HepG2 (cell line): ENCODE results near the gene MZF1. TPM values are rescaled to one million over a fixed set of nuclear protein-coding genes. Genes with fewer than 3 reads are reported as not detected.

Experiments used
- CREB1 ChIP-seq, 2 experiments: fragments of 450-650 bp in 1 of 2; IDR thresholded peaks; 2 replicates each; pipeline ENCODE4 v1.6.1; 2016 to 2017; ENCODE audit warnings: control low read depth in 1 of 2, mild to moderate bottlenecking in 1 of 2, missing compliant biosample characterization in 1 of 2, missing genetic modification characterization in 1 of 2
- CSRNP2 ChIP-seq: sonication (generic); formaldehyde crosslinking; conservative IDR thresholded peaks from 2 replicates; pipeline ENCODE4 v1.8.0; 2022; ENCODE audit warnings: low read depth, missing genetic modification reagents
- FOXO1 ChIP-seq: sonication (generic); formaldehyde crosslinking; IDR thresholded peaks from 2 replicates; pipeline ENCODE4 v1.4.0; 2020; ENCODE audit warnings: missing genetic modification reagents
- FOXP4 ChIP-seq: sonication (generic); formaldehyde crosslinking; IDR thresholded peaks from 2 replicates; pipeline ENCODE4 v1.4.0; 2020; ENCODE audit warnings: missing genetic modification reagents
- MBNL3 ChIP-seq: fragments of 250-450 bp; sonication (Bioruptor Pico); conservative IDR thresholded peaks from 2 replicates; pipeline ENCODE4 v1.8.0; 2022; ENCODE audit warnings: mild to moderate bottlenecking, inconsistent platforms
- MEIS1 ChIP-seq: sonication (generic); formaldehyde crosslinking; IDR thresholded peaks from 2 replicates; pipeline ENCODE4 v1.9.0; 2021; ENCODE audit warnings: mild to moderate bottlenecking, missing genetic modification reagents, moderate library complexity, borderline replicate concordance
- PRDM15 ChIP-seq: sonication (generic); formaldehyde crosslinking; IDR thresholded peaks from 2 replicates; pipeline ENCODE4 v1.4.0; 2020; ENCODE audit warnings: missing genetic modification reagents
- REPIN1 ChIP-seq: sonication (generic); formaldehyde crosslinking; IDR thresholded peaks from 2 replicates; pipeline ENCODE4 v1.8.0; 2022; ENCODE audit warnings: missing genetic modification reagents, low read depth, mild to moderate bottlenecking, borderline replicate concordance
- ZNF572 ChIP-seq: sonication (generic); formaldehyde crosslinking; IDR thresholded peaks from 2 replicates; pipeline ENCODE4 v1.5.1; 2020; ENCODE audit warnings: mild to moderate bottlenecking, missing genetic modification reagents
- ZNF687 ChIP-seq: sonication (generic); formaldehyde crosslinking; IDR thresholded peaks from 2 replicates; pipeline ENCODE4 v1.5.1; 2020; ENCODE audit warnings: mild to moderate bottlenecking, missing genetic modification reagents, moderate library complexity
- ZSCAN9 ChIP-seq: IDR thresholded peaks from 2 replicates; pipeline ENCODE4 v1.6.1; 2016; ENCODE audit warnings: borderline replicate concordance
- ZXDC ChIP-seq: sonication (generic); formaldehyde crosslinking; IDR thresholded peaks from 2 replicates; pipeline ENCODE4 v1.5.0; 2020; ENCODE audit warnings: mild to moderate bottlenecking, missing genetic modification reagents
- polyA plus RNA-seq, 8 experiments: library from polyadenylated mRNA; depleted of rRNA in 3 of 8; stranded (reverse) in 7 of 8; unstranded in 1 of 8; fragments of >200 nt; fragmentation: Illumina TruSeq in 4 of 8; extraction: Trizol in 4 of 8; gene quantifications; 2 replicates each; pipeline versions ENCODE4 v1.2.1 to v1.2.3, GENCODE V29; 2011 to 2016; ENCODE audit warnings: low read depth in 4 of 8, missing spikeins in 1 of 8, mixed read lengths in 1 of 8; ENCODE audit not compliant: insufficient read depth in 1 of 8
- total RNA-seq, 5 experiments: library from RNA; depleted of rRNA; stranded (reverse); fragments of >200 nt; fragmentation: Illumina TruSeq; extraction: Trizol; gene quantifications; 2 replicates each; pipeline ENCODE4 v1.2.3, GENCODE V29; 2016; ENCODE audit warnings: low read depth in 1 of 5

MZF1 gene
- total and polyA plus RNA-seq, 2 of the 13 experiments (the other 11 are each of a cell fraction or from before 2014, with no cell fraction given), result 3.1 to 8.1 TPM

- TF ChIP-seq ZXDC (CRISPR knock-in tag), result peak; percentile 87; the same call in 1 of the 2 replicates
- peak; percentile 97 for TF ChIP-seq REPIN1 (CRISPR knock-in tag)
- TF ChIP-seq MBNL3 (CRISPR knock-in tag), result no peak
- TF ChIP-seq CSRNP2 (CRISPR knock-in tag), result peak; percentile 92; the same call in 1 of the 2 replicates
- peak; percentile 98 for TF ChIP-seq ZNF687 (CRISPR knock-in tag)
- no peak for TF ChIP-seq MEIS1 (CRISPR knock-in tag)
- TF ChIP-seq ZNF572, result 0 out of 2 replicates have a peak, but pooled peaks have one; percentile 81
- peak; percentile 54; the same call in 1 of the 2 replicates for TF ChIP-seq FOXO1 (CRISPR knock-in tag)
- TF ChIP-seq FOXP4, result peak; percentile 56
- TF ChIP-seq ZSCAN9, result peak; percentile 91
- TF ChIP-seq PRDM15 (CRISPR knock-in tag), result peak; percentile 60
- peak; percentile 79 for TF ChIP-seq CREB1 (IDR thresholded peaks at IDR 0.05)
- TF ChIP-seq CREB1 (CRISPR knock-in tag; IDR thresholded peaks at IDR 0.05), result peak; percentile 92
Measured at GRCh38 chr19:58519355-58520256, 53.5 kb downstream of the MZF1 start, which contains the start of gene ZBTB45 (continued).
